Measurements from ENCODE around the gene HLCS. TPM values are rescaled to one million over a fixed set of nuclear protein-coding genes. Genes with fewer than 3 reads are reported as not detected.
A peak's percentile ranks its signal among the peaks of the same experiment; 100 is the strongest.

The HLCS gene
- polyA plus RNA-seq, 4 donors, result 2.7 to 13.7 (median 4.9) TPM

DNA sequence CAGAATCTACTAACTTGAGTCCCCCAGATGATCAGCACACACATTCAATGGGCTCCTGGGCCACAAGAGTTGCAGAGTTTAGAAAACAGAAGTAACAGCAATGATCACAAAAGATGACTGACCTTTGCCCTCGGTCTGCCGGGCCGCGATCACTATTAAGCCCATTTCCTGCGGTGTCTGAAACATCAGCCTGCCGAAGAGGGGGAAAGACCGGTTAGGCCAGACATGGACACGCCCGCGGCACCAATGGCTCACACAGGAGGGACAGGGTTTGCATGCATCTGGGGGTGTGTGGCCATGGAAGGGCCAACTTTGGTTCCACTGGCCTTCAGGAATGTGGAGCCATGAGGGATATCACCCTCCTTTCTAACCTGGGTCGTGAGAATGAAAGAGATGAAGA, 199.4 kb downstream of the HLCS start:
- Histone ChIP-seq H3K4me3 (ENCODE audit: low read depth in 1 of 3, low read length in 3 of 3) (no peak overlapping the region), H3K4me1 (ENCODE audit: control insufficient read depth in 3 of 3, insufficient read depth in 2 of 3, low read depth in 1 of 3, low read length in 2 of 3) (peaks cover 0 to 2% (median 0%) of the 10 kb centered on the region in 3 donors), H3K27ac (ENCODE audit: low read depth in 1 of 3, low read length in 2 of 3) (no peak overlapping the region), H3K9me3 (ENCODE audit: control insufficient read depth in 2 of 2, insufficient read depth in 1 of 2, low read depth in 1 of 2, low read length in 1 of 2) (no peaks in the 10 kb centered on the region), H3K36me3 (ENCODE audit: control insufficient read depth in 3 of 3, insufficient read depth in 2 of 3, low read depth in 1 of 3, low read length in 3 of 3) (peaks cover 0 to 9% (median 0%) of the 10 kb centered on the region in 3 donors), H3K27me3 (ENCODE audit: control insufficient read depth in 3 of 3, insufficient read depth in 3 of 3, low read length in 3 of 3) (no peaks in the 10 kb centered on the region)
- WGBS, 3 donors, result 32 to 96% (median 85%) methylated on average over 11 of the region's 11 CpGs
- DNase-seq (peak in 1 of 2 donors; percentile 36), FAIRE-seq (no peak)

DNA sequence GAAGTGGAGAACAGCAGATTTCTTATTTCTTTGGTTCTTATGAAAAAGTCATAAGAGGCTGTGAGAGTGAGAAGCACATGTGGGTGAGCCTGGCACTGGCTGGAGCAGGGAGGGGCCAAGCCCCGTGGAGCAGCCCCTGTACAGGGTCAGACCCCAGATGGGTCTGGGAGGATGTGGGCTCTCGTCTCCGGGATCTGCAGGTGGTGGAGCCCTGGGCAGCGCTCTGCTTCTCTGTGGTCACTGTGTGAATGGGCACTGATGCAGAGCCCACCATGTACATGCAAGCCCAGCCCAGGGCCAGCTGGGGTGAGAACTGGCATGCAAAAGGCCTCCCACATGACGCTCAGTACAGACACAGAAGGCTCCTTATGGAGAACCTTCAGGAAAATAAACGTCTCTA, 200.0 kb downstream of the HLCS start:
- Histone ChIP-seq H3K36me3 (ENCODE audit: control insufficient read depth in 3 of 3, insufficient read depth in 2 of 3, low read depth in 1 of 3, low read length in 3 of 3) (peaks cover 0 to 11% (median 0%) of the 10 kb centered on the region in 3 donors), H3K4me1 (ENCODE audit: control insufficient read depth in 3 of 3, insufficient read depth in 2 of 3, low read depth in 1 of 3, low read length in 2 of 3) (peaks cover 0 to 2% (median 0%) of the 10 kb centered on the region in 3 donors), H3K27ac (ENCODE audit: low read depth in 1 of 3, low read length in 2 of 3) (no peak overlapping the region), H3K9me3 (ENCODE audit: control insufficient read depth in 2 of 2, insufficient read depth in 1 of 2, low read depth in 1 of 2, low read length in 1 of 2) (no peaks in the 10 kb centered on the region), H3K27me3 (ENCODE audit: control insufficient read depth in 3 of 3, insufficient read depth in 3 of 3, low read length in 3 of 3) (no peaks in the 10 kb centered on the region), H3K4me3 (ENCODE audit: low read depth in 1 of 3, low read length in 3 of 3) (no peak overlapping the region)
- DNase-seq (no peak), FAIRE-seq (no peak)
- 92 to 98% (median 92%) methylated on average over 6 of the region's 6 CpGs for WGBS, 3 donors

DNA sequence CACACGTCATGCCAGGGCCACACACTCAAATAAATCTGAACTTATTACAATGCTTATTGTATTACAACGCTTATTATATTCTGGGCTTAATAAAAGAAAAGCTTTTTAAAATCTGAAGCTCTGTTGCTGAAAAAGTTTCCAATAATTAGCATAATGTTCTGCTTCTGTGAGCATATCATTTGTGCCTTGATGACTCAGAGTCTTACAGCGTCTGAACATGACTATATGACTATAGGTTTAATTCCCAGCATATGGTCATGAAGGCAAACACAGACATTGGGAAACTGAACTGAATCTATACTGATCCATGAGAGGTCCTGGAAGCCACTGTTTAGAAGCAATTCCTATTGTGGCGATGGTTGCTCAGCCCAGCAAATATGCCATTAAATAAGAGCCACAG, 201.2 kb downstream of the HLCS start:
- Histone ChIP-seq H3K27ac (ENCODE audit: low read depth in 1 of 3, low read length in 2 of 3) (no peak overlapping the region), H3K36me3 (ENCODE audit: control insufficient read depth in 3 of 3, insufficient read depth in 2 of 3, low read depth in 1 of 3, low read length in 3 of 3) (peaks cover 0 to 13% (median 0%) of the 10 kb centered on the region in 3 donors), H3K4me3 (ENCODE audit: low read depth in 1 of 3, low read length in 3 of 3) (no peak overlapping the region), H3K27me3 (ENCODE audit: control insufficient read depth in 3 of 3, insufficient read depth in 3 of 3, low read length in 3 of 3) (no peaks in the 10 kb centered on the region), H3K4me1 (ENCODE audit: control insufficient read depth in 3 of 3, insufficient read depth in 2 of 3, low read depth in 1 of 3, low read length in 2 of 3) (peaks cover 0 to 2% (median 0%) of the 10 kb centered on the region in 3 donors), H3K9me3 (ENCODE audit: control insufficient read depth in 2 of 2, insufficient read depth in 1 of 2, low read depth in 1 of 2, low read length in 1 of 2) (no peaks in the 10 kb centered on the region)
- DNase-seq (no peak), FAIRE-seq (no peak)
- WGBS, 3 donors, result 89 to 93% (median 91%) methylated on average over 4 of the region's 4 CpGs

DNA sequence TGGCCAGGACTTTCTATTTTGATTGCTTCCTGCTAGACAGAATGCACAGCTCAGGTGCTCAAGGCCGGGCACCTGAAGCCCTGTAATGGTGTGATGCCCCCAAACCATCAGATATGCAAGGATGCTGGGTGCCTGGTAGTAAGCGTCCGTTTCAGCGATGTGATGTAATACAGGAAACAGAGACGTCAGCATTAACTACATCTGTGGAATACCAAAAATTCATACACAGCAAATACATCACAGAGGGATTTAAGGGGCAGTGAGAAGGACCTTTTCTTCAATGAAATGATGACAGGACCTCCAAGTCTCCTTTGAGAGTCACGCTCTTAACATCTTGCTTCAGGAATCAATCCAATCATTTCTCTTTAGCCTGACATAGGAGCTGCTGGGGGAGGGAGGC, 203.2 kb downstream of the HLCS start:
- H3K27ac ChIP-seq (ENCODE audit: low read depth in 1 of 3, low read length in 2 of 3), result no peak overlapping the region

DNA sequence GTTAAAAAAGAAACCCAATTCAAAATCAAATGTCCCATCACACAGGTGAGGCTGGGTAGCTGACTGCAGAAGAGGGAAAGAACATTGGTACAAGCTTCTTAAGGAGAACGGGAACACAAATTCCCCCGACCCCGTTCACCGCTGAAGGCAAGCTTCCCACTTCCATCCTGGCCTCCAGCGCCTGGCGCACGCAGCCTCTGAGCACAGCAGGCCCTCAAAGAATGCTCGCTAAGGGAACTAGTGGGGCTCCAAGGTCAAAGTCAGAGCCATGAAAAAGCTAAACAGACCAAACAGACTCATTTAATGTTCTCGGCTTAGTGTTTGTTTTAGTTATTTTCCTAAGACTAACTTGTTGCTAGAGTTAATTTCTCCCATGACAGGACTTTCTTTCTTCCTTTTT, 203.8 kb downstream of the HLCS start:
- DNase-seq (no peak), FAIRE-seq (no peak)
- Histone ChIP-seq H3K9me3 (ENCODE audit: control insufficient read depth in 2 of 2, insufficient read depth in 1 of 2, low read depth in 1 of 2, low read length in 1 of 2) (no peaks in the 10 kb centered on the region), H3K36me3 (ENCODE audit: control insufficient read depth in 3 of 3, insufficient read depth in 2 of 3, low read depth in 1 of 3, low read length in 3 of 3) (peaks cover 0 to 20% (median 0%) of the 10 kb centered on the region in 3 donors), H3K4me3 (ENCODE audit: low read depth in 1 of 3, low read length in 3 of 3) (no peak overlapping the region), H3K4me1 (ENCODE audit: control insufficient read depth in 3 of 3, insufficient read depth in 2 of 3, low read depth in 1 of 3, low read length in 2 of 3) (no peaks in the 10 kb centered on the region), H3K27ac (ENCODE audit: low read depth in 1 of 3, low read length in 2 of 3) (no peak overlapping the region), H3K27me3 (ENCODE audit: control insufficient read depth in 3 of 3, insufficient read depth in 3 of 3, low read length in 3 of 3) (no peaks in the 10 kb centered on the region)
- 90 to 96% (median 94%) methylated on average over 9 of the region's 9 CpGs for WGBS, 3 donors

More for the DNA sequence above, 203.2 kb downstream of the HLCS start:
- FAIRE-seq, result no peak
- Histone ChIP-seq H3K4me1 (ENCODE audit: control insufficient read depth in 3 of 3, insufficient read depth in 2 of 3, low read depth in 1 of 3, low read length in 2 of 3) (no peaks in the 10 kb centered on the region), H3K27me3 (ENCODE audit: control insufficient read depth in 3 of 3, insufficient read depth in 3 of 3, low read length in 3 of 3) (no peaks in the 10 kb centered on the region), H3K4me3 (ENCODE audit: low read depth in 1 of 3, low read length in 3 of 3) (no peak overlapping the region), H3K36me3 (ENCODE audit: control insufficient read depth in 3 of 3, insufficient read depth in 2 of 3, low read depth in 1 of 3, low read length in 3 of 3) (peaks cover 0 to 19% (median 0%) of the 10 kb centered on the region in 3 donors), H3K9me3 (ENCODE audit: control insufficient read depth in 2 of 2, insufficient read depth in 1 of 2, low read depth in 1 of 2, low read length in 1 of 2) (no peaks in the 10 kb centered on the region)
- 88 to 99% (median 93%) methylated on average over 6 of the region's 6 CpGs for WGBS, 3 donors
- DNase-seq, result no peak

DNA sequence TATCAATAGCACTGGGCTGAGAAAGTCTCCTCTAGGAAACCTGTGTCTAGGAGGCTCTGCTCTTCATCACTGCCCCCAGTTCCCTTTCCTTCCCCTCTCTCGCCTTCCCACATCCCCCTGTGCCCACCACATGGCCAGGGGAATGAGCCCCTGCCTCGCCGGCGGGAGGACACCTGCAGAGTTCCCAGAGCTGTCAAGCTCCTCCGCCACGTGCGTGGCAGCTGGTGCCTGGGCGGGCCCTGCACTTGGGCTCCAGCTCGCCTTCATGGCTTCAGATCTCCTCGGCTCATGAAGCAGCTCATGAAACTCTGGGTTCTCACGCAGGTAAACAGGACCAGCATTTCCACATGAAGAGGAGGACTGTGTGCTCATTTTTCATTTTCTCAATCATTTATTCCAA, 204.8 kb downstream of the HLCS start:
- 90 to 93% (median 93%) methylated on average over 11 of the region's 11 CpGs for WGBS, 3 donors
- FAIRE-seq, result no peak

DNA sequence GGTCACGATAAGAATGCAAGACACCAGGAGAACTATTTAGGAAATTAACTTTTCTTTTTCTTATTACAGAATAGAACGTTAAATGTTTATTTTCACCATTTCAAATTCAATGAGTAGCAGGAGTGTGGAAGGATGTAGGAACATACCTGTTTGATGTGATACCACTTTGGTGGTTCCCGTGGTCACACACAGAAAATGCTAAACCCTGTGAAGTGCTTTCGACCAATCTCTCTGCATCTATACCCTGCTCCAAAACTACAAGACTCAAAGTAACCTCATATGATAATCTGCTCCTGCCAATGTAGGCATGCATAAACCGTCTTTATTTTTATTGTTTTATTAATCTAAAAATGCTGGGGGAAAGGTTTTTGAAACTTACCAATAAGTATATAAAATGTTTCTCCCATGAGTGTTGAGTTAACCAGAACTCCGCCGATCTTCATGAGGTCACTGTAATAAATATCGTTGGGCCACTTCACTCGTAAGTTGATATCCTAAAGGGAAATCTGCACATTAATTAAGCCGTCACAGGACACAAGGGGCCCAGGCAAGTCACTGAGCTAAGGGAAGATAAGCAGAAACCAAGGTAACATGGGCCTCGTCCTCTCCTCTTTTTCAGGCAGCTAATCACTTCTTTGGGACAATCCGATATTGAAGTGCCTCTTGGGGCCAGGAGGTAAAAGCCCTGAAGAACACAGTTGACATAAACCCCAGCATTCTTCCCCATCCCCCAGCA, 207.0 kb downstream of the HLCS start:
- Histone ChIP-seq H3K27me3 (ENCODE audit: control insufficient read depth in 3 of 3, insufficient read depth in 3 of 3, low read length in 3 of 3) (no peaks in the 10 kb centered on the region), H3K36me3 (ENCODE audit: control insufficient read depth in 3 of 3, insufficient read depth in 2 of 3, low read depth in 1 of 3, low read length in 3 of 3) (peaks cover 0 to 18% (median 0%) of the 10 kb centered on the region in 3 donors)
- WGBS, 3 donors, result 80 to 85% (median 83%) methylated on average over 12 of the region's 12 CpGs

More for the DNA sequence above, 204.8 kb downstream of the HLCS start:
- DNase-seq, result no peak
- no peaks in the 10 kb centered on the region for H3K9me3 ChIP-seq (ENCODE audit: control insufficient read depth in 2 of 2, insufficient read depth in 1 of 2, low read depth in 1 of 2, low read length in 1 of 2)
- H3K4me3 ChIP-seq (ENCODE audit: low read depth in 1 of 3, low read length in 3 of 3), result no peak overlapping the region
- H3K4me1 ChIP-seq (ENCODE audit: control insufficient read depth in 3 of 3, insufficient read depth in 2 of 3, low read depth in 1 of 3, low read length in 2 of 3), result no peaks in the 10 kb centered on the region
- no peak overlapping the region for H3K27ac ChIP-seq (ENCODE audit: low read depth in 1 of 3, low read length in 2 of 3)
- no peaks in the 10 kb centered on the region for H3K27me3 ChIP-seq (ENCODE audit: control insufficient read depth in 3 of 3, insufficient read depth in 3 of 3, low read length in 3 of 3)
- peaks cover 0 to 20% (median 0%) of the 10 kb centered on the region in 3 donors for H3K36me3 ChIP-seq (ENCODE audit: control insufficient read depth in 3 of 3, insufficient read depth in 2 of 3, low read depth in 1 of 3, low read length in 3 of 3)

DNA sequence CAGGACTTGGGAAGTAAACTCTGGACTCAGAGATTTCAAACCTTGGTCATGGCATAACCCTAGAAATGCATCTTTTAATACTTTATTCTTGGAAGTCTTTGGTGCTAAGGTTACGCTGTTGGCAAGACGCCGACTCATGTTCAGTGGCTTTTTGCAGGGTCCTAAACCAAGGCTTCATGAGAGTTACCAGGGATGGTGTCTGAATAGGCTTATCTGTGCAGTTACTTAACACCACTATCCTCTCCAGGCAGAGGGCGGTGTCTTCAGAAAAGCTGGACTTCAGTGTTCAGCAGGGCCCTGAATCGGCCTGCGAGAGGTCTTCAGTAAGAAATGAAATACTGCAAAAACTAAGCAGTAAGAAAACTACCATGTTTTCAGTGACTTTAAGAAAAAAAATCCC, 209.3 kb downstream of the HLCS start:
- Histone ChIP-seq H3K27ac (ENCODE audit: low read depth in 1 of 3, low read length in 2 of 3) (no peak overlapping the region), H3K4me3 (ENCODE audit: low read depth in 1 of 3, low read length in 3 of 3) (no peak overlapping the region), H3K4me1 (ENCODE audit: control insufficient read depth in 3 of 3, insufficient read depth in 2 of 3, low read depth in 1 of 3, low read length in 2 of 3) (no peaks in the 10 kb centered on the region), H3K27me3 (ENCODE audit: control insufficient read depth in 3 of 3, insufficient read depth in 3 of 3, low read length in 3 of 3) (no peaks in the 10 kb centered on the region), H3K36me3 (ENCODE audit: control insufficient read depth in 3 of 3, insufficient read depth in 2 of 3, low read depth in 1 of 3, low read length in 3 of 3) (peaks cover 0 to 22% (median 0%) of the 10 kb centered on the region in 3 donors), H3K9me3 (ENCODE audit: control insufficient read depth in 2 of 2, insufficient read depth in 1 of 2, low read depth in 1 of 2, low read length in 1 of 2) (no peaks in the 10 kb centered on the region)
- FAIRE-seq (no peak), DNase-seq (no peak)
- WGBS, 3 donors, result 96 to 99% (median 99%) methylated on average over 6 of the region's 6 CpGs

More for the DNA sequence above, 207.0 kb downstream of the HLCS start:
- FAIRE-seq (no peak), DNase-seq (no peak)
- no peaks in the 10 kb centered on the region for H3K9me3 ChIP-seq (ENCODE audit: control insufficient read depth in 2 of 2, insufficient read depth in 1 of 2, low read depth in 1 of 2, low read length in 1 of 2)
- no peaks in the 10 kb centered on the region for H3K4me1 ChIP-seq (ENCODE audit: control insufficient read depth in 3 of 3, insufficient read depth in 2 of 3, low read depth in 1 of 3, low read length in 2 of 3)
- no peak overlapping the region for H3K4me3 ChIP-seq (ENCODE audit: low read depth in 1 of 3, low read length in 3 of 3)
- no peak overlapping the region for H3K27ac ChIP-seq (ENCODE audit: low read depth in 1 of 3, low read length in 2 of 3)
